Sigmoid colon (tissue), 3 donors: ENCODE data around the gene SLC25A5.

Source experiments
- CTCF ChIP-seq, 4 experiments: fragments of 450-650 bp in 3 of 4; fragments of 200-600 bp in 1 of 4; IDR thresholded peaks; one replicate each; pipeline ENCODE4 v1.5.1; 2016 to 2019; ENCODE audit warnings: antibody characterized with exemption in 4 of 4, mild to moderate bottlenecking in 3 of 4, moderate library complexity in 2 of 4
- POLR2A ChIP-seq, 2 donors: fragments of 450-650 bp; IDR thresholded peaks; one replicate each; pipeline ENCODE4 v1.6.1; 2016; ENCODE audit warnings: antibody characterized with exemption in 2 of 2, mild to moderate bottlenecking in 2 of 2, moderate library complexity in 2 of 2

GRCh38 chrX:119503484-119503861 lies 35.2 kb downstream of the SLC25A5 start:
- TF ChIP-seq CTCF (IDR thresholded peaks at IDR 0.05) (no peak), POLR2A (IDR thresholded peaks at IDR 0.05) (no peak)
